ENCODE data around the gene SPTBN1. TPM values are rescaled to one million over a fixed set of nuclear protein-coding genes. Genes with fewer than 3 reads are reported as not detected.

SPTBN1 gene
- total RNA-seq, 1 donor from 2014 or later: 214 TPM

GRCh38 chr2:54585136-54585733 is 129.1 kb downstream of the SPTBN1 start:
- peaks cover 4% of the 10 kb centered on the region for H3K36me3 Mint-ChIP-seq
- no peak overlapping the region for H3K4me3 Mint-ChIP-seq
- DNase-seq (ENCODE audit: extremely low spot score, unreplicated experiment): no peak
- H3K9me3 Mint-ChIP-seq: no peaks in the 10 kb centered on the region
- TF ChIP-seq, protein P1, sequence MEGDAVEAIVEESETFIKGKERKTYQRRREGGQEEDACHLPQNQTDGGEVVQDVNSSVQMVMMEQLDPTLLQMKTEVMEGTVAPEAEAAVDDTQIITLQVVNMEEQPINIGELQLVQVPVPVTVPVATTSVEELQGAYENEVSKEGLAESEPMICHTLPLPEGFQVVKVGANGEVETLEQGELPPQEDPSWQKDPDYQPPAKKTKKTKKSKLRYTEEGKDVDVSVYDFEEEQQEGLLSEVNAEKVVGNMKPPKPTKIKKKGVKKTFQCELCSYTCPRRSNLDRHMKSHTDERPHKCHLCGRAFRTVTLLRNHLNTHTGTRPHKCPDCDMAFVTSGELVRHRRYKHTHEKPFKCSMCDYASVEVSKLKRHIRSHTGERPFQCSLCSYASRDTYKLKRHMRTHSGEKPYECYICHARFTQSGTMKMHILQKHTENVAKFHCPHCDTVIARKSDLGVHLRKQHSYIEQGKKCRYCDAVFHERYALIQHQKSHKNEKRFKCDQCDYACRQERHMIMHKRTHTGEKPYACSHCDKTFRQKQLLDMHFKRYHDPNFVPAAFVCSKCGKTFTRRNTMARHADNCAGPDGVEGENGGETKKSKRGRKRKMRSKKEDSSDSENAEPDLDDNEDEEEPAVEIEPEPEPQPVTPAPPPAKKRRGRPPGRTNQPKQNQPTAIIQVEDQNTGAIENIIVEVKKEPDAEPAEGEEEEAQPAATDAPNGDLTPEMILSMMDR (conservative IDR thresholded peaks at IDR 0.05): no peak
- H3K4me1 Mint-ChIP-seq (ENCODE audit: unreplicated experiment): peaks cover 48% of the 10 kb centered on the region
- no peak overlapping the region for H3K27ac Mint-ChIP-seq
- H3K27me3 Mint-ChIP-seq: no peaks in the 10 kb centered on the region

- DNase-seq (ENCODE audit: extremely low spot score, unreplicated experiment): no peak
- H3K36me3 Mint-ChIP-seq: peaks cover 4% of the 10 kb centered on the region
- peaks cover 52% of the 10 kb centered on the region for H3K4me1 Mint-ChIP-seq (ENCODE audit: unreplicated experiment)
- no peaks in the 10 kb centered on the region for H3K27me3 Mint-ChIP-seq
- no peaks in the 10 kb centered on the region for H3K9me3 Mint-ChIP-seq
- no peak overlapping the region for H3K4me3 Mint-ChIP-seq
- no peak overlapping the region for H3K27ac Mint-ChIP-seq
- TF ChIP-seq, protein P1 (conservative IDR thresholded peaks at IDR 0.05): no peak
Measured at GRCh38 chr2:54586062-54586461, 129.9 kb downstream of the SPTBN1 start.

DNA sequence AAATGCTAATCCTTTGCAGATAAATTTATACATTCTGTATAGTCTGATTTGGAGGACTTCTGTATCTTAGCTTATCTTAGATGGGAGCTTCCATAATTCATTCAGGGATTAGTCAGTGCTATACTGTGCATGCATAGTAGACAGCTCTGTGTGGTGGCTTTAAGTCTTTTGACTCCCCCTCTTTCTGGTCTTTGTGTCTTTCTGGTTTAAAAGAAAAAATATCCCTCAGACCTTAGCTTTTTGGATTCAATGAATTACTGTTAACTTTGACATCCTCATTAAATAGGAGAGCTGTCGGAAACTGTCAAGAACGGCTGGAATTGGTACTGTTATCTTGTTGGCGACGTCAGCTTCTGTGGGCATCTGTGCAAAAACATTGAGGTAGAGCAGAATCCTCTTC is 130.4 kb downstream of the SPTBN1 start:
- TF ChIP-seq, protein P1 (conservative IDR thresholded peaks at IDR 0.05): no peak
- DNase-seq (ENCODE audit: extremely low spot score, unreplicated experiment): no peak
- Mint-ChIP-seq H3K9me3 (no peaks in the 10 kb centered on the region), H3K4me1 (ENCODE audit: unreplicated experiment) (peaks cover 56% of the 10 kb centered on the region), H3K27me3 (no peaks in the 10 kb centered on the region), H3K27ac (no peak overlapping the region), H3K36me3 (peaks cover 4% of the 10 kb centered on the region), H3K4me3 (no peak overlapping the region)

DNA sequence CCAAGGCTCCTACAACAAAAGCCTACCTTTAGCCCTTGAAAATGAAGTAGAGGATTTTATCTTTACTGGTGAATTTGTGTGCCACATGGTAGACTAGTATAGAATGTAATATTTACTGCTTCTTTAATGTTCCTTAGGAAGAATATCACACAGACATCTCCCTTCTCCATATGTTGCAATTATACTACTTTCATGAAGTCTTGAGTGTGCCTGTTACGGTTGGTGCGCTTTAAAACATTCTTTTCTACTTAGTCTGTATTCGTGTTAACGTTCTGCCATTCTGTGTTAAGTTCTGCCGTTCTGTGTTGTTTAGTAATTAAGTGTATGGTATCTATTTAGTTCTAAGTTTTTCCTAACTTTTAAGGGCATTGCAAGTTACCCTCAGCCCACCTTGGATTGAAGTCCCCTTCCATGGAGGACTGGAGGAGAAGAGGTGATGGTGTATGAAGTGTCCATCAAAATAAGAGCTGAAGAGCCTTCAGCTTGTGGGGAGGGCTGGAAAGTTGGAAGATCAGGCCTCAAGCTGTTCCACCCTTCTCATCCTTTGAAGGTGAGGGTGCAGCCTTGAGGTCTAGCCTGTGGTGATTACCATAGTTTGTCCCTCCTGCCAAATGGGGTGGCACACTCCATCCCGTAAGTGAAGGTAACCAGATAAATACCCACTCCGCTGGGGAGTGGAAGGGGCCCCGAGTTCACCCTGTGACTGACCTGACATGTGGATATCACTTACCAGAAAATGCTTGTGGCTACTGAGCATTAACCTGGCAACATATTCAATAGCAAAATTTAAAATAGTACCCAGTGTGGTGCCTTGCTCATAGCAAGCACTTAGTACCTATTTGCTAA is 131.3 kb downstream of the SPTBN1 start:
- H3K4me1 Mint-ChIP-seq (ENCODE audit: unreplicated experiment): peaks cover 49% of the 10 kb centered on the region
- peaks cover 4% of the 10 kb centered on the region for H3K36me3 Mint-ChIP-seq
- H3K9me3 Mint-ChIP-seq: no peaks in the 10 kb centered on the region
- H3K4me3 Mint-ChIP-seq: no peak overlapping the region
- no peak for DNase-seq (ENCODE audit: extremely low spot score, unreplicated experiment)
- TF ChIP-seq, protein P1 (conservative IDR thresholded peaks at IDR 0.05): no peak
- H3K27me3 Mint-ChIP-seq: no peaks in the 10 kb centered on the region
- H3K27ac Mint-ChIP-seq: no peak overlapping the region

GRCh38 chr2:54588244-54588899 is 132.2 kb downstream of the SPTBN1 start:
- peaks cover 5% of the 10 kb centered on the region for H3K36me3 Mint-ChIP-seq
- H3K27ac Mint-ChIP-seq: no peak overlapping the region
- no peak overlapping the region for H3K4me3 Mint-ChIP-seq
- TF ChIP-seq, protein P1 (conservative IDR thresholded peaks at IDR 0.05): no peak
- H3K4me1 Mint-ChIP-seq (ENCODE audit: unreplicated experiment): peaks cover 41% of the 10 kb centered on the region
- DNase-seq (ENCODE audit: extremely low spot score, unreplicated experiment): no peak
- H3K27me3 Mint-ChIP-seq: no peaks in the 10 kb centered on the region
- no peaks in the 10 kb centered on the region for H3K9me3 Mint-ChIP-seq

Measured in type B pancreatic cell (in vitro differentiated cells).